ENCODE results near the gene STXBP6. TPM values are rescaled to one million over a fixed set of nuclear protein-coding genes. Genes with fewer than 3 reads are reported as not detected.

STXBP6 gene
- total RNA-seq, 1 experiment from 2014 or later, result 0.27 TPM

DNA sequence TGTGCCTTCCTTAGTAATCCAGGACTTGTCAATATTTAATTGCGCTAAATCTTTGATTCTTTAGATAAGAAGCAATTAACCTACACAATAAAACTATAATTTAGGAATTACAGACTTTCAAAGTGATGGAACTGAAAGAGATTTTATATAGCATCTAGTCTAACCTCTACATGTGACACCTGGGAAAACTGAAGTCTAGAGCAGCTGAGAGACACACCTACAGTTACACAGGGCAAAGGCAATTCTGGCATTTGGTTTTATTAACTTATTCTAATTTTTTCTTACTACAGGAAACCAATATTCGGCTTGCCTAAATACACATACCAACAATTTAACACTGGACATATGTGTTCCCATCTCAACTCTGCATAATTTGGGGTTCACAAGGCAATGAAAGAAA is 196.5 kb downstream of the STXBP6 start:
- no peaks in the 10 kb centered on the region for H4K20me1 ChIP-seq (ENCODE audit: insufficient read depth)
- ChIA-PET POLR2A (no interaction called here), CTCF (no interaction called here), RAD21 (ENCODE audit: low non-redundant PET in 1 of 2, low total read pairs in 2 of 2, uncharacterized antibody in 2 of 2, unreplicated experiment in 2 of 2) (no interaction called here)
- peaks cover 0 to 9% of the 10 kb centered on the region in 2 experiments; a peak in 1 of 4 replicates for H3K9me3 ChIP-seq (ENCODE audit: control insufficient read depth in 1 of 2, insufficient read depth in 1 of 2, low read depth in 1 of 2, low read length in 2 of 2)
- no TSS peak for BruUV-seq (replicated peaks)
- H3K4me1 ChIP-seq (ENCODE audit: control insufficient read depth in 1 of 2, insufficient read depth in 2 of 2, low read length in 2 of 2), result no peaks in the 10 kb centered on the region
- H3K9me2 ChIP-seq (ENCODE audit: insufficient read depth), result no peaks in the 10 kb centered on the region
- H3K36me3 ChIP-seq (ENCODE audit: control insufficient read depth in 1 of 2, insufficient read depth in 2 of 2, low read length in 2 of 2), result no peaks in the 10 kb centered on the region
- ATAC-seq, result no peak
- H3K27ac ChIP-seq (ENCODE audit: low read depth, low read length), result no peak overlapping the region
- intact Hi-C loops (cut with micrococcal nuclease), result no loop called here
- H3K4me3 ChIP-seq (replicated peaks in 1 of 2; ENCODE audit: low read depth in 1 of 2, low read length in 2 of 2), result no peak overlapping the region
- no peak overlapping the region for H3K9ac ChIP-seq (ENCODE audit: low read length)
- no peak overlapping the region for H2AFZ ChIP-seq (ENCODE audit: low read depth, low read length, poor library complexity, severe bottlenecking)
- no peaks in the 10 kb centered on the region for H3K79me2 ChIP-seq (ENCODE audit: insufficient read depth, low read length)
- no peaks in the 10 kb centered on the region for H3K27me3 ChIP-seq (ENCODE audit: insufficient read depth, low read length)
- no peak for DNase-seq (ENCODE audit: low read depth, low spot score)
- no peak overlapping the region for H3K4me2 ChIP-seq (ENCODE audit: low read length)
- TF ChIP-seq CBX3 (IDR thresholded peaks at IDR 0.05; ENCODE audit: low read depth) (no peak), ZNF274 (IDR thresholded peaks at IDR 0.05; ENCODE audit: low read depth, low read length) (no peak), POLR2A (IDR thresholded peaks at IDR 0.05; ENCODE audit: borderline replicate concordance, extremely low read depth, insufficient read depth, insufficient read length) (no peak), SP1 (IDR thresholded peaks at IDR 0.05; ENCODE audit: low read depth) (no peak)

DNA sequence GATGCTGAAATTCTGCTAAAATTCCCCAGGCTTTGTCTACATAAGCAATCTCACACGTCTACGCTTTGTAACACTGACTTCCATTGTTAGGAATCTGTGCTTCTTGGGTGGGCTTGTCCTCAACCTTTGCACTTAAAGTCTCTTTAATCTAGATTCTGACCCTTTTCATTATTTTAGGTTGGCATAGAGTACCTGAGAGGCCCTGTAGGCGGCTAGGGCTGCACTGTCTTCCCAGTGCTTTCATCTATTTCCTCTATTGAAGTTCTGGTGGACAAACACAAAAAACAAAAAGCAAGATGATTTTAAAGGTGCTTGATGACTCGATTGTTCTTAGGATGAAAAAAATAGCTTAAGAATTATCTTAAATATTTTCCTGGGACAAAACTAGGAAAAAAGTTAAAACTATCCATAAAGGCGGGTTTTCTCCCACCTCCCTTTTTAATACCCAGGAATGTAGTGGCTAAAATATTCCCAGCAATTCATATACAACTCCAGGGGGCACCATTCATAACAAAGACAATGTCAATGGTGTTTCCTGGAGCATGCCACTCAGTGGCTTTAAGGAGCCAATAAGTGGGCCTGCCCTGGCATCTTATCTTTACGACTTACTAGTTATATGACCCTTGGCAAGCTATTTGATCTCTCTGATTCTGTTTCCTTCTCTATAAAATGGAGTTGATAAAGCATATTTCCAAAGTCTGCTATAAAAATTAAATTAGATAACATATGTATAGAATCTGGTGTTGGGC is 197.5 kb downstream of the STXBP6 start:
- H3K4me2 ChIP-seq (ENCODE audit: low read length), result no peak overlapping the region
- no peaks in the 10 kb centered on the region for H3K79me2 ChIP-seq (ENCODE audit: insufficient read depth, low read length)
- RAD21 ChIA-PET (ENCODE audit: low non-redundant PET in 1 of 2, low total read pairs in 2 of 2, uncharacterized antibody in 2 of 2, unreplicated experiment in 2 of 2), result no interaction called here
- H2AFZ ChIP-seq (ENCODE audit: low read depth, low read length, poor library complexity, severe bottlenecking), result no peak overlapping the region
- H3K27ac ChIP-seq (ENCODE audit: low read depth, low read length), result no peak overlapping the region
- no peaks in the 10 kb centered on the region for H4K20me1 ChIP-seq (ENCODE audit: insufficient read depth)
- POLR2A ChIA-PET, result no interaction called here
- H3K9me2 ChIP-seq (ENCODE audit: insufficient read depth), result no peaks in the 10 kb centered on the region
- H3K9me3 ChIP-seq (ENCODE audit: control insufficient read depth in 1 of 2, insufficient read depth in 1 of 2, low read depth in 1 of 2, low read length in 2 of 2), result peaks cover 0 to 9% of the 10 kb centered on the region in 2 experiments; a peak in 1 of 4 replicates
- H3K27me3 ChIP-seq (ENCODE audit: insufficient read depth, low read length), result no peaks in the 10 kb centered on the region
- no peaks in the 10 kb centered on the region for H3K36me3 ChIP-seq (ENCODE audit: control insufficient read depth in 1 of 2, insufficient read depth in 2 of 2, low read length in 2 of 2)
- H3K4me1 ChIP-seq (ENCODE audit: control insufficient read depth in 1 of 2, insufficient read depth in 2 of 2, low read length in 2 of 2), result no peaks in the 10 kb centered on the region
- H3K4me3 ChIP-seq (replicated peaks in 1 of 2; ENCODE audit: low read depth in 1 of 2, low read length in 2 of 2), result no peak overlapping the region
- intact Hi-C loops (cut with micrococcal nuclease), result no loop called here
- BruUV-seq (replicated peaks), result no TSS peak
- TF ChIP-seq ELF1 (IDR thresholded peaks at IDR 0.05; ENCODE audit: borderline replicate concordance, low read depth), result no peak
- TF ChIP-seq, protein P1, sequence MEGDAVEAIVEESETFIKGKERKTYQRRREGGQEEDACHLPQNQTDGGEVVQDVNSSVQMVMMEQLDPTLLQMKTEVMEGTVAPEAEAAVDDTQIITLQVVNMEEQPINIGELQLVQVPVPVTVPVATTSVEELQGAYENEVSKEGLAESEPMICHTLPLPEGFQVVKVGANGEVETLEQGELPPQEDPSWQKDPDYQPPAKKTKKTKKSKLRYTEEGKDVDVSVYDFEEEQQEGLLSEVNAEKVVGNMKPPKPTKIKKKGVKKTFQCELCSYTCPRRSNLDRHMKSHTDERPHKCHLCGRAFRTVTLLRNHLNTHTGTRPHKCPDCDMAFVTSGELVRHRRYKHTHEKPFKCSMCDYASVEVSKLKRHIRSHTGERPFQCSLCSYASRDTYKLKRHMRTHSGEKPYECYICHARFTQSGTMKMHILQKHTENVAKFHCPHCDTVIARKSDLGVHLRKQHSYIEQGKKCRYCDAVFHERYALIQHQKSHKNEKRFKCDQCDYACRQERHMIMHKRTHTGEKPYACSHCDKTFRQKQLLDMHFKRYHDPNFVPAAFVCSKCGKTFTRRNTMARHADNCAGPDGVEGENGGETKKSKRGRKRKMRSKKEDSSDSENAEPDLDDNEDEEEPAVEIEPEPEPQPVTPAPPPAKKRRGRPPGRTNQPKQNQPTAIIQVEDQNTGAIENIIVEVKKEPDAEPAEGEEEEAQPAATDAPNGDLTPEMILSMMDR (IDR thresholded peaks at IDR 0.05 in 2 of 3, conservative IDR thresholded peaks at IDR 0.05 in 1 of 3; ENCODE audit: borderline replicate concordance in 1 of 3, insufficient read depth in 1 of 3, low read depth in 2 of 3, low read length in 2 of 3), result no peak
- no peak for TF ChIP-seq SIN3A (IDR thresholded peaks at IDR 0.05; ENCODE audit: low read depth)
- no peak for TF ChIP-seq CBX3 (IDR thresholded peaks at IDR 0.05; ENCODE audit: low read depth)
- no peak for TF ChIP-seq YY1 (IDR thresholded peaks at IDR 0.05; ENCODE audit: extremely low read depth, insufficient replicate concordance, low read depth, low read length)
- no peak for TF ChIP-seq ZNF274 (IDR thresholded peaks at IDR 0.05; ENCODE audit: low read depth, low read length)
- no peak overlapping the region for H3K9ac ChIP-seq (ENCODE audit: low read length)
- ATAC-seq, result no peak
- DNase-seq (ENCODE audit: low read depth, low spot score), result no peak
- CTCF ChIA-PET, result no interaction called here

Measured in HCT116 (cell line).